GM12865 (cell line): ENCODE measurements around the gene MAP3K9.

ENCODE experiments used
- DNase-seq: peaks from one replicate; pipeline ENCODE4 v3.0.0; 2010; ENCODE audit warnings: low read depth
- H3K4me3 ChIP-seq: 2 replicates; pipeline ENCODE4 v1.5.1; 2011; ENCODE audit warnings: mild to moderate bottlenecking, low read depth, low read length, control low read depth
- TF ChIP-seq, protein P1 (sequence below): IDR thresholded peaks from 2 replicates; pipeline ENCODE4 v1.5.1; 2011; ENCODE audit warnings: low read length, control low read depth, low read depth, inconsistent platforms; ENCODE audit not compliant: insufficient read depth; ENCODE audit errors: missing control alignments

MAP3K9 gene

DNA sequence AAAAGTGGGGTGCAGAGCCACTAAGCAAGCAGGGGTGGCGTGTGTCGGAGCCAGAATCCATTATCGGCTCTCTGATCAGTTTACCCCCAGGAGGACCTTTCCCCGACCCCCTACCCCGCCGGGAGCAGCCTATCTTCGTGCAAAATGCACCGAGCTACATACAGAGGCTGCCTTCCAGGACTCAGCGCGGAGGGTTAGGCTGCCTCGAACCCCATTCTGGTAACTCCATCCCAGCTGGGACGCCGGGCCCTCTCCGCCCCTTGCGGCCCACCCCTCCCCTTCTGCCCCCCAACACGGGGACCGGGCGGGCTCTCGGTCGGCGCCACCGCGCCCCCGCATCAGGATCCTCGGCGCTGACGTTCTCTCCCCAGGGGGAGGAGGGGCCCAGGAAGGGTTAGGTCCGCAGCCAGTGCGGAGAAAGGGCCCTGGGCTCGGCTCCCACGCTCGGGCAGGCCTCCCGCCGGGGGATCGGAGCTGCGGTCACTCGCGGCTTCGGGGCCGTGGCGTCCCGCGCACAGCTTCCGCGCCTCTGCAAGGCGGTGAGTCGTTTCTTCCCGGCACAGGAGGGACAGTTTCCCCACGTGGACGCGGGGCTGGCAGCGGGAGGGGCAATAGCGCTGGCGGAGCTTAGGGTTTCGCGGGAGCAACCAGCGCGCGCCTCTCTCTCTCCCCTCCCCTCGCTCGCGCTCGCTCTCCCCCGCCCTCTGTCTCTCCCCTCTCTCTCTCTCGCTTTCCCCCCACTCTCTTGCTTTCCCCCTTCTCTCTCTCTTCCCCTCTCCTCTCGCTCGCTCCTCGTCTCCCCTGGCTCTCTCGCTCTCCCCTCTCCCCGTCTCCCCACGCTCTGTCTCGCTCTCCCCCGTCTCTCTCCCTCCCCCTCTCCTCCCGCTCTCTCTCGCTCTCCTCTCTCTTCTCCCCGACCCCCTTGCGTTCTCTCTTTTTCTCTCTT lies 12.5 kb upstream of the MAP3K9 start:
- TF ChIP-seq, protein P1, sequence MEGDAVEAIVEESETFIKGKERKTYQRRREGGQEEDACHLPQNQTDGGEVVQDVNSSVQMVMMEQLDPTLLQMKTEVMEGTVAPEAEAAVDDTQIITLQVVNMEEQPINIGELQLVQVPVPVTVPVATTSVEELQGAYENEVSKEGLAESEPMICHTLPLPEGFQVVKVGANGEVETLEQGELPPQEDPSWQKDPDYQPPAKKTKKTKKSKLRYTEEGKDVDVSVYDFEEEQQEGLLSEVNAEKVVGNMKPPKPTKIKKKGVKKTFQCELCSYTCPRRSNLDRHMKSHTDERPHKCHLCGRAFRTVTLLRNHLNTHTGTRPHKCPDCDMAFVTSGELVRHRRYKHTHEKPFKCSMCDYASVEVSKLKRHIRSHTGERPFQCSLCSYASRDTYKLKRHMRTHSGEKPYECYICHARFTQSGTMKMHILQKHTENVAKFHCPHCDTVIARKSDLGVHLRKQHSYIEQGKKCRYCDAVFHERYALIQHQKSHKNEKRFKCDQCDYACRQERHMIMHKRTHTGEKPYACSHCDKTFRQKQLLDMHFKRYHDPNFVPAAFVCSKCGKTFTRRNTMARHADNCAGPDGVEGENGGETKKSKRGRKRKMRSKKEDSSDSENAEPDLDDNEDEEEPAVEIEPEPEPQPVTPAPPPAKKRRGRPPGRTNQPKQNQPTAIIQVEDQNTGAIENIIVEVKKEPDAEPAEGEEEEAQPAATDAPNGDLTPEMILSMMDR: no peak
- peak overlapping the region; percentile 71 for H3K4me3 ChIP-seq
- DNase-seq: peak; percentile 52

DNA sequence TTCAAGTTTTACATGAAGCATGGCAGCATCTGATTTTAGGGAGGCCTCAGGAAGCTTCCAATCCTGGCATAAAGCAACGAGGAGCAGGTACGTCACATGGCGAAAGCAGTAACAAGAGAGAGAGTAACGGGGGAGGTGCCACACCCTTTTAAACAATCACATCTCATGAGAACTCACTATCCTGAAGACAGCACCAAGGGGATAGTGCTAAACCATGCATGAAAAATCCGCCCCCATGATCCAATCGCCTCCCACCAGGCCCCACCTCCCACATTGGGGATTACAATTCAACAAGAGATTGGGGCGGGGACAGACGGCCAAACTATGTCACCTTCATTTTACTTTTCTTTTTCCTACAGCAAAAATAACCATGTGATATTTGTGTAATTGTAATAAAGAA lies 7.2 kb upstream of the MAP3K9 start:
- TF ChIP-seq, protein P1: no peak
- no peak overlapping the region for H3K4me3 ChIP-seq
- no peak for DNase-seq

GRCh38 chr14:70814466-70814865 lies 5.2 kb upstream of the MAP3K9 start:
- H3K4me3 ChIP-seq: no peak overlapping the region
- TF ChIP-seq, protein P1: no peak

GRCh38 chr14:70812124-70812818 lies 3.0 kb upstream of the MAP3K9 start:
- DNase-seq: no peak
- TF ChIP-seq, protein P1: no peak
- no peak overlapping the region for H3K4me3 ChIP-seq

More at GRCh38 chr14:70814466-70814865, 5.2 kb upstream of the MAP3K9 start:
- peak; percentile 39 for DNase-seq

DNA sequence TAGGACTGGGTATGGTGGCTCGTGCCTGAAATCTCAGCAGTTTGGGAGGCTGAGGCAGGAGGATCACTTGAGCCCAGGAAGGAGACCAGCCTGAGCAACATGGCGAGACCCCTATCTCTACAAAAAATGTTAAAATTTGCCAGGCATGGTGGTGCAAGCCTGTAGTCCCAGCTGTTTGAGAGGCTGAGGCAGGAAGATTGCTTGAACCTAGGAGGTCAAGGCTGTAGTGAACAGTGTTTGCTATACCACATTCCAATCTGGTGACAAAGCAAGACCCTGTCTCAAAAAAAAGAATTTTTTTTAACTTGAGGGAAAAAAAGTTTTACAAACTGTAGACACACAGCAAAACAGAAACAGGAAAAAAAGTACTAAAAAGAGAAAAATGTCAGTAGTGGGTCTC lies 2.3 kb upstream of the MAP3K9 start:
- no peak overlapping the region for H3K4me3 ChIP-seq
- TF ChIP-seq, protein P1: no peak
- no peak for DNase-seq

GRCh38 chr14:70811050-70811449 lies 1.7 kb upstream of the MAP3K9 start:
- H3K4me3 ChIP-seq: peak overlapping the region; percentile 99; the same call in 1 of the 2 replicates
- peak; percentile 23 for DNase-seq
- TF ChIP-seq, protein P1: no peak
